Right cardiac atrium (tissue), 5 donors: ENCODE results near the gene MAX. TPM values are rescaled to one million over a fixed set of nuclear protein-coding genes. Genes with fewer than 3 reads are reported as not detected.

Experiments
- ATAC-seq, 2 donors: fragments of 200-7000 bp; cut with Tn5 transposase; one replicate each; pipeline versions ENCODE4 v1.8.0 to v1.9.1; 2020; ENCODE audit warnings: moderate library complexity in 2 of 2, mild to moderate bottlenecking in 1 of 2
- DNase-seq, 3 donors: peaks; one replicate each; pipeline ENCODE4 v3.0.0-alpha.2; 2020
- H3K27ac ChIP-seq: one replicate; pipeline ENCODE4 v1.5.1; 2013; ENCODE audit warnings: mild to moderate bottlenecking, low read length, control low read depth, moderate library complexity
- H3K27me3 ChIP-seq: one replicate; pipeline ENCODE4 v1.6.1; 2013; ENCODE audit not compliant: control insufficient read depth, insufficient read depth
- H3K4me1 ChIP-seq: one replicate; pipeline ENCODE4 v1.6.1; 2013; ENCODE audit warnings: low read length; ENCODE audit not compliant: control insufficient read depth, insufficient read depth
- H3K4me3 ChIP-seq: one replicate; pipeline ENCODE4 v1.5.1; 2013; ENCODE audit warnings: low read length, control low read depth
- H3K9me3 ChIP-seq: one replicate; pipeline ENCODE4 v1.6.1; 2013; ENCODE audit warnings: low read length; ENCODE audit not compliant: control insufficient read depth
- WGBS: extraction: QIAGEN DNeasy Blood & Tissue Kit; methylation state at CpG from one replicate; pipeline ENCODE4 v1.1.7; 2013; 5-methylcytosine and 5-hydroxymethylcytosine counted together
- intact Hi-C, 4 donors: fragments of 100-400 bp; cut with DNase I; formaldehyde crosslinking; loops; one replicate each; pipeline versions ENCODE4 v1.11.0 to v1.14.0; 2022 to 2023
- polyA plus RNA-seq: library from polyadenylated mRNA; stranded (reverse); fragments of 200-250 nt; gene quantifications from one replicate; pipeline ENCODE4 v1.2.3, GENCODE V29; 2013
- total RNA-seq, 4 donors: library from RNA; stranded (reverse); fragmentation: NEBNext Ultra II Directional; extraction: Animal tissue kit (Norgen Biotek cat#: 25700); gene quantifications; one replicate each; pipeline ENCODE4 v1.2.1, GENCODE V29; 2021
- donor health status: healthy with polysubstance abuse.
- donor health status: DM: no; HTN: yes; CAD: no.
- donor health status: DM: no; HTN: no; CAD: no.
- donor health status: DM: no; HTN: yes; CAD: no; lungs with severe emphysema.
- donor health status: DM: yes; HTN: yes; CAD: no.

MAX gene
- total and polyA plus RNA-seq, 5 donors, result 56.3 to 117 (median 114) TPM

DNA sequence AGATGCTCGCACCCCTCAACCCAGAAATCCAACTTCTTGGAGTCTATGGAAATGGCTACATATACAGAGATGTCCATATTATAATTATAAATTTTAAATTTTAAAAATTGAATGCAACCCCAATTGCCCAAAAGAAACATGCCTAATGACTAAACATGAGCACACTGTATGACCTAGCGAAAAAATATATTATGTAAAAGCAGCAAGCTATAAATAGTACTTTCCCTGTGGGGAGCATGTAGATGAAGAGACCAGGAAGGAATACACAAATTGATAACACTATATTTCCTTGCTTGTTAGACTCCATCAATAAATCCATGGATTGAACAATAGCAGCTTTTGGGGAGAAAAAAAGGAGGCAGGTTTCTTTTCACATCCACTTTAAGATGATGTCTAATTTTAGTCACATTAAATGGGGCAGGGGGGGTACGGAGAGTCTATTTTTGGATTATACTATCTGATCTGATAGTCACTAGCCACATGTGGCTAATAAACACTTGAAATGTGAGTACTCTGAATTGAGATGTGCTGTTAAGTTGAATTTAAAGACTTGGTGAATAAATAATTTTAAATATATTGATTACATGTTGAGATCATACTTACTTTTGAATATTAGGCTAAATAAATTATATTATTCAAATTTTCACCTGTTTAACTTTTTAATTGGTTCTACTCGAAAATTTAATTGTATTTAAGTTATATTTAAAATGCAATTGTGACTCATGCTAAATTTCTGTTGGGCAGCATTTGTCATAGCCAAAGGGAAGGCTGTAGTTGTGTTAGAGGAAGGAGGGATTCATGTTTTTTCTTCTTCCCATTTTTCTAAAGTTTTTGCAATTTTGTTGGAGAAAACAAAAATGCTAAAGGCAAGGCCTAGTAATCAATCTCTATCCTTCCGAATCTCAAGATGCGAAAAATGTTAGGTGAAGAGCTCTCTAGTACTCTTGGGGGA is 17.5 kb downstream of the MAX start:
- peak in 1 of 2 donors; percentile 32 for ATAC-seq
- Histone ChIP-seq H3K9me3 (no peaks in the 10 kb centered on the region), H3K27me3 (no peaks in the 10 kb centered on the region), H3K4me1 (peaks cover 16% of the 10 kb centered on the region), H3K27ac (no peak overlapping the region), H3K4me3 (no peak overlapping the region)
- intact Hi-C loops, result no loop called here
- 79% methylated on average over 6 of the region's 6 CpGs for WGBS
- no peak for DNase-seq

DNA sequence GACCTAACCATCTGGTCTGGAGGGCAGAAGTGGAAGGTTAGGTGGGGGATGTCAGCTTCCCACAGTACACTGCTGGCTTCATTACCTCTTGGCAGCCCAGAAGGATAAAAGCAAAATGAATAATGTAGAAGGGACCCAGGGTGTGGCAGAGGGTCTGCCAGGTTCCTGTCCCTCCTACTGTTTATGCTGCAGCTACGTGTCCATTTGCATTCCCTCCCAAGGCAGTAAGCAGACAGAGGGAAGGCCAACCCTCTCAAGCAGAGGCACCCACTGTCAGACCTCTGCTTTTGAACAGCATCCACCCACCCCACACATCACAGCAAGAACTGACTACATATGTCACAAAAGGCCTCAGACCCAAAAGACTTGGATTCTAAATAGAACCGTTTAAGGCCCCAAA is 19.4 kb downstream of the MAX start:
- H3K27ac ChIP-seq, result no peak overlapping the region
- H3K9me3 ChIP-seq, result no peaks in the 10 kb centered on the region
- WGBS, result 64% methylated on average over 2 of the region's 2 CpGs
- DNase-seq (no peak), ATAC-seq (no peak)
- intact Hi-C loops, result no loop called here
- no peaks in the 10 kb centered on the region for H3K27me3 ChIP-seq
- H3K4me3 ChIP-seq, result no peak overlapping the region
- H3K4me1 ChIP-seq, result peaks cover 17% of the 10 kb centered on the region

DNA sequence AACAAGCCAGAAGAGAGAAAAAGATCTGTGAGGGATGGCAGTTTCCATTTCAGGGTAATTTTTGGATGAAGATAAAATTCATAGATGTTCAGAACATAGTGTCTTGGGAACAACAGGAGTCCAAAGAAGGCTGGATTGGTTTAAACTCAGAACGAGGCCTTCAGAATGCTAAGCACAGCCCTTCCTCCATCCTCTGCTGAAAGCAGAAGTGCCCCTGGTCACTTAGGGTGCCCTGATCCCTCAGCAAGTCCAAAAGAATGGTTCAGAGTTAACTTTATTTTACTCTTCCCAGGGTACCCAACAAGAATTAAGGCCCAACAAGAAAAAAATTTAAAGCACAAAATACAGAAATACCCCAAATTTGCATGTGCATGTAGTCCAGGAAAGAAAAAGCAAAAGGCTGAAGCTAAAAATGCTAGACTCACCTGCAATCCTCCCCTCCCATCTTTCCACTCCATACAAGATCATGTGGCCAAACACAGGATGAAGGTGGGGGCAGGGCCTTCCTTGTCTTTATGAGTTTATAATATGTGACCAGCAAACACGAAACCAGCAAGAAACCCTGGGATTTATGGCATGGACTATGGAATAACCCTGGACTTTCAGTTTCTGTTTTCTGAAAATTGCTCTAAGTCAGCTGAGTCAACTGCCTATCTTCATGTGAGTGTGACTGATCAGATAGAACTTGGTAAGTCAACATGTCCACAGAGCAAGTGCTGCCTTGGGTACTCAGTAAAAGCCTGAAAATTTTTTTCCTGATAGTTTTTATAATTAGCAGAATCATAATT is 21.2 kb downstream of the MAX start:
- intact Hi-C loops, result no loop called here
- DNase-seq (no peak), ATAC-seq (peak in 1 of 2 donors; percentile 30)
- Histone ChIP-seq H3K9me3 (no peaks in the 10 kb centered on the region), H3K4me3 (no peak overlapping the region), H3K27me3 (no peaks in the 10 kb centered on the region), H3K4me1 (peaks cover 19% of the 10 kb centered on the region), H3K27ac (no peak overlapping the region)
- 45% methylated on average over 2 of the region's 2 CpGs for WGBS

DNA sequence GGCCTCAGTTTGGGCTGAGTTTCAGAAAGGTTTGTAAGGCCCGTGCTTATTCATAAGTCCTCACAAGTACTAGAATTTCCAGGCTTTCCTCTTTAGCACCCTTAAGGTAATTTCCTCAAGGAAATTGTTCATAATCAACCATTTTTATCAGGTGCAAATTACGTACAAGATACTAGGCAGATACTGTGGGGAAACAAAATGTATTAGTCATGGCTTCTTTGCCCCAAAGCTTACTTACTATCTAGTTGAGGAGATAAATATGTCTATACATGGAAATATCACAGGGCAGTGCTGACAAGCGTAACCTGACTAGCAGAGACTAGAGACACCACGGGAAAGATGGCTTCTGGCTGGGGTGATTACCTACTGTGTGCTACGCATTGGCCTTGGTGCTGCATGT is 22.5 kb downstream of the MAX start:
- peaks cover 20% of the 10 kb centered on the region for H3K4me1 ChIP-seq
- H3K4me3 ChIP-seq, result no peak overlapping the region
- H3K27ac ChIP-seq, result no peak overlapping the region
- ATAC-seq (no peak), DNase-seq (no peak)
- intact Hi-C loops, result no loop called here
- no peaks in the 10 kb centered on the region for H3K27me3 ChIP-seq
- WGBS, result 74% methylated on average over 5 of the region's 5 CpGs
- H3K9me3 ChIP-seq, result no peaks in the 10 kb centered on the region

GRCh38 chr14:65079201-65079600 is 23.1 kb downstream of the MAX start:
- no peaks in the 10 kb centered on the region for H3K9me3 ChIP-seq
- DNase-seq (no peak), ATAC-seq (peak in 1 of 2 donors; percentile 77)
- H3K27ac ChIP-seq, result peak overlapping the region; percentile 63
- H3K4me3 ChIP-seq, result no peak overlapping the region
- H3K4me1 ChIP-seq, result peaks cover 23% of the 10 kb centered on the region
- intact Hi-C loops, result no loop called here
- no peaks in the 10 kb centered on the region for H3K27me3 ChIP-seq
- WGBS, result 52% methylated on average over 6 of the region's 6 CpGs

GRCh38 chr14:65077318-65077717 is 25.0 kb downstream of the MAX start:
- intact Hi-C loops, result no loop called here
- 98% methylated on average over 2 of the region's 2 CpGs for WGBS
- no peaks in the 10 kb centered on the region for H3K27me3 ChIP-seq
- H3K4me1 ChIP-seq, result peaks cover 26% of the 10 kb centered on the region
- no peak overlapping the region for H3K4me3 ChIP-seq
- ATAC-seq (no peak), DNase-seq (no peak)
- no peak overlapping the region for H3K27ac ChIP-seq
- H3K9me3 ChIP-seq, result no peaks in the 10 kb centered on the region

- intact Hi-C loops, result no loop called here
- ATAC-seq, result no peak
- Histone ChIP-seq H3K4me3 (no peak overlapping the region), H3K4me1 (peaks cover 25% of the 10 kb centered on the region), H3K9me3 (no peaks in the 10 kb centered on the region), H3K27ac (no peak overlapping the region), H3K27me3 (no peaks in the 10 kb centered on the region)
- WGBS, result 87% methylated on average over 17 of the region's 17 CpGs
- DNase-seq, result no peak
These were observed 26.5 kb downstream of the MAX start for GRCh38 chr14:65075628-65076325.

GRCh38 chr14:65074449-65075150 is 27.7 kb downstream of the MAX start:
- Histone ChIP-seq H3K9me3 (no peaks in the 10 kb centered on the region), H3K4me1 (peaks cover 23% of the 10 kb centered on the region), H3K27me3 (no peaks in the 10 kb centered on the region), H3K27ac (no peak overlapping the region), H3K4me3 (no peak overlapping the region)
- 36% methylated on average over 3 of the region's 3 CpGs for WGBS
- intact Hi-C loops, result no loop called here
- peak; percentile 29 to 40 for ATAC-seq
- DNase-seq, result peak in 1 of 3 donors; percentile 75

DNA sequence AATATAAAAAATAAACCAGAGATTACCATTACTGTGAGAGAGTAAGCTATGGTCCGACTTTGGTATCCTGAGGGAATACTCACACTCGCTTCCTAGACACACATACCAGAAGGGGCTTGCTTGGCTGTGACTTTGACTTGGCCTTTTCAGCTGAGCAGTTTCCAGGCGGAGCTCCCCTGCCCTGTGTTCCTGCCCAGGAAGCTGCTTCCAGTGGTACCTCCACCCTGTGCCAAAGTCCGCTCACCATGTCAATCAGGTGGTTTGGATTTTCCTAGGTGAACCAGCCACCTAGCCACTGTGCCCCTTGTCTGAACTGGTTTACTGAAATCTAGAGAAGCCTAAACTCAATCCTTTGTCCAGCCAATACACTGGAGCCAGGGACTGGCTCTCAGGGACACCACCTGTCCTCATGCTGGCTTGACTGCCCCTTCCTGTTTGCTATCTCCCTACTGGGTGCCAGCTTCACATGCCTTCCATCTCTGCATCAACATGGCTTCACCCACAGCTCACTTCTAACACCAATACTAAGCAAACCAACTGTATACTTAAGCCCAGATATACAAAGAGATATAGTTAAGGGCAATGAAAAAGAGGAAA is 28.6 kb downstream of the MAX start:
- H3K4me3 ChIP-seq, result no peak overlapping the region
- H3K27ac ChIP-seq, result peak overlapping the region; percentile 89
- 63% methylated on average over 4 of the region's 4 CpGs for WGBS
- H3K27me3 ChIP-seq, result no peaks in the 10 kb centered on the region
- ATAC-seq (peak; percentile 3 to 26), DNase-seq (no peak)
- H3K4me1 ChIP-seq, result peaks cover 23% of the 10 kb centered on the region
- intact Hi-C loops, result no loop called here
- H3K9me3 ChIP-seq, result no peaks in the 10 kb centered on the region

GRCh38 chr14:65072937-65073336 is 29.4 kb downstream of the MAX start:
- peaks cover 23% of the 10 kb centered on the region for H3K4me1 ChIP-seq
- WGBS, result 53% methylated on average over 1 of the region's 1 CpG
- no peak for DNase-seq
- intact Hi-C loops, result no loop called here
- H3K27ac ChIP-seq, result peak overlapping the region; percentile 83
- no peaks in the 10 kb centered on the region for H3K27me3 ChIP-seq
- H3K9me3 ChIP-seq, result no peaks in the 10 kb centered on the region
- no peak overlapping the region for H3K4me3 ChIP-seq
- ATAC-seq, result peak; percentile 26 to 32
